ENCODE data around the gene FAM20C. TPM values are rescaled to one million over a fixed set of nuclear protein-coding genes. Genes with fewer than 3 reads are reported as not detected.

The FAM20C gene
- total RNA-seq, 1 experiment from 2014 or later, result 6.1 TPM

DNA sequence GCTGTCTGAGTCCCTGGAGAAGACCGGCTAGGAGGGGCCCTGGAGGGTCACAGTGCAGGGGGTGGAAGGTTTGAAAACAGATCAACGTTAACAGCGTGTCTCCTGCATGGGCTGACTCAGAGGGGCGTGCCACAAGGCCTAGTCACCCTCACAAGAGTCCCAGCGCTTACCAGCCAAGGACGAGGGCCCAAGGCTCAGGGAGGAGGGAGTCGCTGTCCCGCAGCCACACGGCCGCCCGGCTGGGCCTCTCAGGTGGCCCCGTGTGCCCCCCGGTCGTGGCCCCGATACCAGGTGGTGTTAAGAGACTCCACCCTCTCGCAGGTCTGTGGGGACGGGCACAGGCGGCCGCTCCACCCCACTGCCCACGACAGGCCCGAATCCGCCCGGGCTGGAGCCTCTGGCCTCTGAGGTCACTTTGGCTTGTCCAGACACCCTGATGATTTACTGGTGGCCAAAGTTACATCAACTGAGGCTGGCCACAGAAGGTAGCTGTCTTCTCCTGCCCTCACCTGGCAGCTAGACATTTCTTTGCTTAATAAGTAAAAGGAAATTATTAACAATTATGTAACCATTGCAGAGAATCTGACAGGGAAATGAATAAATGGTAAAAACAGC, 34.0 kb downstream of the FAM20C start:
- Histone ChIP-seq H3K36me3 (no peaks in the 10 kb centered on the region), H3K27ac (no peak overlapping the region), H3K27me3 (no peaks in the 10 kb centered on the region), H3K4me3 (no peak overlapping the region), H3K4me1 (no peaks in the 10 kb centered on the region), H3K9me3 (replicated peaks) (no peaks in the 10 kb centered on the region)
- no peak for DNase-seq

- Histone ChIP-seq H3K9me3 (replicated peaks) (no peaks in the 10 kb centered on the region), H3K36me3 (no peaks in the 10 kb centered on the region), H3K4me1 (no peaks in the 10 kb centered on the region), H3K27me3 (no peaks in the 10 kb centered on the region), H3K4me3 (no peak overlapping the region), H3K27ac (no peak overlapping the region)
- DNase-seq, result no peak
Measured at GRCh38 chr7:227926-228325, 35.6 kb downstream of the FAM20C start.

- no peaks in the 10 kb centered on the region for H3K36me3 ChIP-seq
- no peak overlapping the region for H3K4me3 ChIP-seq
- H3K4me1 ChIP-seq, result no peaks in the 10 kb centered on the region
- DNase-seq, result no peak
- H3K9me3 ChIP-seq (replicated peaks), result no peaks in the 10 kb centered on the region
- no peak overlapping the region for H3K27ac ChIP-seq
- no peaks in the 10 kb centered on the region for H3K27me3 ChIP-seq
Measured at GRCh38 chr7:228610-229009, 36.2 kb downstream of the FAM20C start.

- Histone ChIP-seq H3K27ac (no peak overlapping the region), H3K4me3 (no peak overlapping the region), H3K4me1 (no peaks in the 10 kb centered on the region), H3K9me3 (replicated peaks) (no peaks in the 10 kb centered on the region), H3K36me3 (no peaks in the 10 kb centered on the region), H3K27me3 (no peaks in the 10 kb centered on the region)
- DNase-seq, result peak in 1 of 2 experiments; percentile 21
Measured at GRCh38 chr7:229184-229964, 37.0 kb downstream of the FAM20C start.

- H3K4me3 ChIP-seq, result no peak overlapping the region
- H3K36me3 ChIP-seq, result no peaks in the 10 kb centered on the region
- no peak for DNase-seq
- no peaks in the 10 kb centered on the region for H3K9me3 ChIP-seq (replicated peaks)
- H3K27me3 ChIP-seq, result no peaks in the 10 kb centered on the region
- no peak overlapping the region for H3K27ac ChIP-seq
- H3K4me1 ChIP-seq, result no peaks in the 10 kb centered on the region
Measured at GRCh38 chr7:230274-230673, 37.9 kb downstream of the FAM20C start.

GRCh38 chr7:231030-231857, 38.9 kb downstream of the FAM20C start:
- no peak for DNase-seq
- Histone ChIP-seq H3K4me3 (no peak overlapping the region), H3K4me1 (no peaks in the 10 kb centered on the region), H3K27ac (no peak overlapping the region), H3K36me3 (no peaks in the 10 kb centered on the region), H3K9me3 (replicated peaks) (no peaks in the 10 kb centered on the region), H3K27me3 (no peaks in the 10 kb centered on the region)

DNA sequence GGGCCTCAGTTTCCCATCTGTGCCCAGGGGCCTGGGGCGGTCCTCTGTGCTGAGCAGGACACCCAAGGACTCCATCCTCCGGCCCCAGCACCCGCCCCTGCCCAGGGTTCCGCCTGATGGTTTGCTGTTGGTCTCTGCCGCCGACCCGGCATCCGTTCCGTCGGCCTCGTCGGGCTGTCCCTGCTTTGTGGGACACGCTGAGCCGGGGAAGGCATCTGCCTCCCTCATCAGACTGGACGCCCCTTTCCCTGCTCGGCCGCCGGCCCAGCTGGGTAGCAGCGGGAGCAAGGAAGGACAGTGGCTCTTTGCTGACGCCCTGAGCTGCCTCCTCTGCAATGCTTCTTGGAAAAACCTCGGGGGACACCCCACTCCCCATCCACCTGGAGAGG, 39.5 kb downstream of the FAM20C start:
- H3K4me1 ChIP-seq, result no peaks in the 10 kb centered on the region
- H3K27me3 ChIP-seq, result no peaks in the 10 kb centered on the region
- H3K4me3 ChIP-seq, result no peak overlapping the region
- H3K9me3 ChIP-seq (replicated peaks), result no peaks in the 10 kb centered on the region
- no peak for DNase-seq
- H3K36me3 ChIP-seq, result no peaks in the 10 kb centered on the region
- no peak overlapping the region for H3K27ac ChIP-seq

DNA sequence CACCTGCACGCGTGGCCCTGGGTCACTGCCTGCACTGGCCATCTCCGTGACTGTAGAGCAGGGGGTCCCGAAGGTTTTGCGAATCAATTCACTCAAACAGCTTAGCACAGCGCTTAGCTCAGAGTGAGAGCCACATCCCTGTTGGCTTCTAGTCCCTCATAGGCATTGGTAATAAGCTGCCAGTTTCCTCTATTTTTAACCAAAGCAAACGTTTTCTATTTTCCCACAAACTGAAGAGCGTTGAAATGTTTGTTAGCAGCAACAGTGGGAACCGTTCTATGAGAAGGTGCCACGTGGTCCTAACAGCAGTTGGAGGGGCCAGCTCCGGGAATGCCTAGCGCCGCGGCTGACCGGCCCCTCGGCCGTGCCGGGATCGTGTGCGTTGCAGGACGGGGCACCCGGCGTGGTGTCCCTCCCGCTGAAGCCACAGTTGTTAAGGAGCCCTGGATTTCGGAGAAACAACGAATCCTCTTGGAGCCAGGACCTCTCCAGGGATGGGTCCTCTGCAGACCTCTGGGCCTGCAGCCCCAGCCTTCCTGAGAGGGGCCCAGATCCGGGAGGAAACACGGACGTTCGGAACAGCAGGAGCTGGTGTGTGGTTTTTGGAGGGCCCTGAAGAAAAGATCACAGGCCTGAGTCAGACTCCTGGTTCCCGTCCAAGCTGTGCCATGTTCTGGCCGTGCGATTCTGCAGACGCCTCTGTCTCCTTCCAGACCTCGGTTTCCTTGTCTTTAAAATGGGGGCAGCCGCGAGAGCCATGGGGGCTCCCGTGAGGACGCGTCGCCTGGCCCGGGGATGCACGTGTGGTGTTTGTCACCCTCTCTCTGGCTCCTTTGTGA, 40.3 kb downstream of the FAM20C start:
- Histone ChIP-seq H3K27me3 (no peaks in the 10 kb centered on the region), H3K4me3 (no peak overlapping the region), H3K36me3 (no peaks in the 10 kb centered on the region), H3K9me3 (replicated peaks) (no peaks in the 10 kb centered on the region), H3K4me1 (no peaks in the 10 kb centered on the region), H3K27ac (no peak overlapping the region)
- no peak for DNase-seq

DNA sequence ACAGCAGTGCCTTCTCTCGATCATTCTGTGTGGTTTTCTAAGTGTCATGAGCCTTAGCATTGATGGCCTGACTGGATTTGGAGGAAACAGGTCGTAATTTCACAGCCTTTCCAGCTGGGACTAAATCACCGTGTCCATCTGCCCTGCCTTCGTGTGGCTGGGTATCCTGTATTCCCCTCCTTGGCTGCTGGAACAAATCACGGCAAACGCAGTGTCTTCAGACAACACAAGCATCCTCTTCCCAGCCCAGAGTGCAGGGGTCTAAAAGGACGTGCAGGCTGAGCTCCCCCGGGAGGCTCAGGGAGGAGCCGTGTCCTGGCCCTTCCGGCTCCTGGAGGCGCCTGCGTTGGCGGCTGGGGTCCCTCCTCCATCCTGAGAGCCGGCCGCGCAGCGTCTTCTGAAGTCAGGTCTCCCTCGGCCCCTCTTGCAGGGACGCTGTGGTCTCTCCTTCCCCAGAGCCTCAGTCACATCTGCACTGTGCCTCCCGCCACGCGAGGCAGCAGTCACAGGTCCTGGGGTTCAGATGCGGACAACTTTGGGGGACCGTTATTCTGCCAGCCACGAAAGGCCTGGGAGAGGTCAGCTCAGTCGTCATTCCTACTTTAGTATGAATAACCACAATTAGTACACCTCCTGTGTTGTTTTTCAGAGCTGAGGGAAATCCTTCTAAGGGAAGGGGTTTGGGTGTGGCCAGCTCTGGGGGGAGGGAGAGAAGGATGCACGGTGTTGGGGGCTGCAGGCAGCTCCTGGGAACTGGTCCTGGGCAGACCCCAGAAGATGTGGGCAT, 41.1 kb downstream of the FAM20C start:
- Histone ChIP-seq H3K27ac (no peak overlapping the region), H3K36me3 (no peaks in the 10 kb centered on the region), H3K27me3 (no peaks in the 10 kb centered on the region), H3K4me1 (no peaks in the 10 kb centered on the region), H3K4me3 (no peak overlapping the region), H3K9me3 (replicated peaks) (no peaks in the 10 kb centered on the region)
- DNase-seq, result no peak

DNA sequence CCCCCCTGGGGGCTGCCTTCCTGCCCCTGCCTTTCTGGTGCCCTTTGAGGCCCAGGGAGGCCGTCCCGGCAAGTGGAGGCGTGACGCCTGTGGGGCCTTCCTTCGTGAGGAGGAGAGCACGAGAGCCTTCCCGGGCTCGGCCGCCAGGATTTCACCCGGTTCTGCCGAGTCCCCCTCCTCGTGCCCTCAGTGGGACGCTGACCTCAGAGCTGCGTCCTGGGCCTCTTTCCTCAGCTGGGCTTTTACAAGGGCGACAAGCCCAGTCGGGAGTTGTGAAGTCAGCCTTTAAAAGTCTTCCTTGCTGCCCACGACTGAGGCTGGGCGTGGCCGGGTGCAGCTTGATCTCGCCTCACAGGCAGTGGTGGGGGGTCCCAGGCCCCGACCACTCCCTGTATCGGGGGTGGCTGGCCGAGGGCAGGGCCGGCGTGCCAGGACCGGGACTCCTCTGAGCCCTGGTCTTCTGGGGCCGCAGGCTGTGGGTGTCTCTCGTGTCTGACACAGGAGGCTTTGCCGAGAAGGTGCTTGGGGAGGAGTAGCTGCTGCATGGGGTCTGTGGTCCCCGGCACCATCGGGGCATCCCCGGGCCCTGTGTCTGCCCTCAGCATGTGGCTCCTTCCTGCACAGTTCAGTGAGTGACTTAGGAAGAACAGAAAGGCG, 41.8 kb downstream of the FAM20C start:
- Histone ChIP-seq H3K27ac (no peak overlapping the region), H3K4me1 (no peaks in the 10 kb centered on the region), H3K27me3 (no peaks in the 10 kb centered on the region), H3K9me3 (replicated peaks) (no peaks in the 10 kb centered on the region), H3K4me3 (no peak overlapping the region), H3K36me3 (no peaks in the 10 kb centered on the region)
- DNase-seq, result no peak

- DNase-seq, result peak in 1 of 2 experiments; percentile 21
- Histone ChIP-seq H3K4me1 (no peaks in the 10 kb centered on the region), H3K27ac (no peak overlapping the region), H3K4me3 (no peak overlapping the region), H3K9me3 (replicated peaks) (no peaks in the 10 kb centered on the region), H3K27me3 (no peaks in the 10 kb centered on the region), H3K36me3 (no peaks in the 10 kb centered on the region)
Measured at GRCh38 chr7:234708-235553, 42.6 kb downstream of the FAM20C start.

DNA sequence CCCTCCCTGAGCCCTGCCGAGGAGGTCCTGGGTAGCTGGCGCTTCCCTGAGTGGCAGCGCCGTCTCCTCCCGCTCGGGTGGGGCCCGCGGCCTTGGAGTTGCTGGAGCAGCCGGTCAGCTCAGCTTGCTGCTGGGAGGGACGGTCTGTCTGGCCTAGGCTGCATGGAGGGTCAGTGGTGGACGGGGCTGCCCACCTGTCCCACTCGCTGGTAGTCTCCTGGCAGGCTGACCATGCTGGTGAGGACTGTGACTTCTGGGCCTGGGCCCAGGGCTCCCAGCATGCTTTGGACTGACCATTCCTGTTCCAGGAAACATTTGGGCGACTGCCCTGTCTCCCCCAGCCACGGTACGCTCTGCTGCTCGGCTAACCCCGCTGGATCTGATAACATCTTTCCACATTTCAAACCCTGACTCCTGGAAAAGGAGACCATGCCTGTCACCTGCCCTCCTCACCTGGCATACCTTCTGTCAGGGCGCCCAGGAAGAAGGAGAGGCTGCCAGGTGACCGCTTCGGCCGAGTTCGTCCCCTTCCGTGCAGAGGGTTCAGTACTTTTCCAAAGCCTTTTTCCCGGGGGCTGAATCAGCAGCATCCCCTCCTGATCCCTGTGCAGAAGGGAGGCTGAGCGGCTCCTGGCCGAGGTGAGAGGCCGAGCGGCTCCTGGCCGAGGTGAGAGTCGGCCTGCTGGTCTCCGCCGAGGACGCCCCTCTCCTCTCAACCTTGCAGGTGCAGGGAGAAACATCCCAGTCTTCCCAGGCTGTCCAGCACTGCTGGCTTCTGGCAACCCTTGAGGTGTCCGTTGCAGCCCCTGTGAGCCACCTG, 43.4 kb downstream of the FAM20C start:
- H3K27ac ChIP-seq, result no peak overlapping the region
- H3K4me1 ChIP-seq, result peaks cover 3% of the 10 kb centered on the region; the same call in 1 of the 2 replicates
- no peak overlapping the region for H3K4me3 ChIP-seq
- H3K27me3 ChIP-seq, result no peaks in the 10 kb centered on the region
- peak in 1 of 2 experiments; percentile 14 for DNase-seq
- H3K36me3 ChIP-seq, result no peaks in the 10 kb centered on the region
- no peaks in the 10 kb centered on the region for H3K9me3 ChIP-seq (replicated peaks)
